SK-N-DZ (cell line): Measurements from ENCODE around the gene UQCC2.

Source experiments
- DNase-seq: peaks from one replicate; pipeline ENCODE4 v3.0.0-alpha.2; 2015; ENCODE audit warnings: low spot score

The UQCC2 gene

DNA sequence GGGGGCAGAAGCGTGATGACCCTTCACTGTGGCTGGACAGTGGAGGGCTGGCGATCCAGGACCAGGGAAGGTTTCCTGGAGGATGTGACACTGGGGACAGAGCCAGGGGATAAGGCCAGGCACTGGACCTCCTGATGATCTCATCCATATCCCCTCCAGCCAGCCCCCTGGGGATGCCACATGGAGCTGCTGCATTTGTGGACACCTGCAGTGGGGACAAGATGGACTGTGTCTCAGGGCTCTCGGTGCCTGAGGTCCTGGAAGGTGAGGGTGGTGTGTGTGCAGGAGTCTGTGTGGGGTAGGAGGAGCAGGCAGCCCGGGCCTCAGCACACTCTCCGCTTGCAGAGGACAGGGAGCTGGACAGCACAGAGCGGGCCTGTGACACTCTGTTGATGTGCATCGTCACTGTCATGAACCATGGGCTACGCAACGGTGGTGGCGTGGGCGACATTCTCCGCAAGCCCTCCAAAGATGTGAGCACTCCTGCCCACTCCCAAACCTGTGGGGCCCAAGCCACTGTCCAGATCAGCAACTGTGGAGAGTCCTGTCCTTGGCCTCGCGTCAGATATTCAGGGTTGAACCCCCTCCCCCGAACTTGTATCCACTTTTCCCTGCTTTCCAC lies 19.9 kb downstream of the UQCC2 start:
- DNase-seq: no peak

DNA sequence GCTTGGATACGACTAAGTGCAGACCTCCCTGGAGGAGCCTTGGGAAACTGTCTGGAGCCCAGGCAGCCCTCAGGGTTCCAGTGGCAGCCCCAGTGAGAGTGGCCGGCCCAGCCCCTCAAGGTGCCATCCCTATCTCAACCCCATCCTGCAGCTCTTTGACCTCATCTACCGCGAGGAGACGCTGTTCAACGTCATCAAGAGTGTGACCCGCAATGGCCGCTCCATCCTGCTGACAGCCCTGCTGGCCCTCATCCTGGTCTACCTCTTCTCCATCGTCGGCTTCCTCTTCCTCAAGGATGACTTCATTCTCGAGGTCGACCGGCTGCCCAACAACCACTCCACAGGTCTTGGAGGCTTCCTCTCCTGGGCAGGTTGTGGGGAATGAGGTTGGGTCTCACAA lies 20.7 kb downstream of the UQCC2 start:
- no peak for DNase-seq

GRCh38 chr6:33689879-33690278 lies 21.6 kb downstream of the UQCC2 start:
- DNase-seq: no peak

GRCh38 chr6:33689148-33689494 lies 22.4 kb downstream of the UQCC2 start:
- DNase-seq: no peak

- DNase-seq: no peak
Observed at GRCh38 chr6:33688451-33689147, 22.9 kb downstream of the UQCC2 start.

DNA sequence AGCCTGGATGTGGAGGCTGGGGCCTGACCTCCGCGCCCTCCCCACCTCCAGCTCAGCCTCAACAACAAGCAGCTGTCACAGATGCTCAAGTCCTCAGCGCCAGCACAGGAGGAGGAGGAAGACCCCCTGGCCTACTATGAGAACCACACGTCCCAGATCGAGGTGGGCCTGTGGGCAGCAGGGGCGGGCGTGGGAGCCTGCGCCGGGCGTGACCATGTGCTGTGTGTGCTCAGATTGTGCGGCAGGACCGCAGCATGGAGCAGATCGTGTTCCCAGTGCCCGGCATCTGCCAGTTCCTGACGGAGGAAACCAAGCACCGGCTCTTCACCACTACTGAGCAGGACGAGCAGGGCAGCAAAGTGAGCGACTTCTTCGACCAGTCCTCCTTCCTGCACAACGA lies 23.5 kb downstream of the UQCC2 start:
- DNase-seq: no peak

- no peak for DNase-seq
Observed at GRCh38 chr6:33686981-33687975, 24.2 kb downstream of the UQCC2 start.

- no peak for DNase-seq
Observed at GRCh38 chr6:33686225-33686924, 25.1 kb downstream of the UQCC2 start.

DNA sequence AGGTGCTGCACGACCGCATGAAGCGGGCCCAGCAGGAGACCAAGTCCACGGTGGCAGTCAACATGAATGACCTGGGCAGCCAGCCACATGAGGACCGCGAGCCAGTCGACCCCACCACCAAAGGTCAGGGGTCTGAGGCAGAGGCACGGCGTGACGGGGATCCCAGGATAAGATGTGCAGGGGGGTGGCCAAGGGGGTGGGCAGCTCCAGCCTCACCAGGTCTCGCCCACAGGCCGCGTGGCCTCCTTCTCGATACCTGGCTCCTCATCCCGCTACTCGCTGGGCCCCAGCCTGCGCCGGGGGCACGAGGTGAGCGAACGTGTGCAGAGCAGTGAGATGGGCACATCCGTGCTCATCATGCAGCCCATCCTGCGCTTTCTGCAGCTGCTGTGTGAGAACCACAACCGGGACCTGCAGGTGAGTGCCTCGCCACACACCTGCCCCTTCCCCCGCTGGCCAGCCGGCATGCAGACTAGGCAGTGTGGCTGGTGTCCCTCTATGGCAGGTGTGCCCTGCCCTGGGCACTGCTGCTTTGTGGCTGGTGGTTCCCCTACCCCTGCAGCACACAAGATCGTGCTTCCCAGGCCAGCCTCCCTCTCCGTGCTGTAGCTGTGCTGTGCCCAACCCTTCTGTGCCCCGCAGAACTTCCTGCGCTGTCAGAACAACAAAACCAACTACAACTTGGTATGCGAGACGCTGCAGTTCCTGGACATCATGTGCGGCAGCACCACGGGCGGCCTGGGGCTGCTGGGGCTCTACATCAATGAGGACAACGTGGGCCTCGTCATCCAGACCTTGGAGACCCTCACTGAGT lies 25.9 kb downstream of the UQCC2 start:
- DNase-seq: no peak

GRCh38 chr6:33684983-33685382 lies 26.5 kb downstream of the UQCC2 start:
- no peak for DNase-seq

DNA sequence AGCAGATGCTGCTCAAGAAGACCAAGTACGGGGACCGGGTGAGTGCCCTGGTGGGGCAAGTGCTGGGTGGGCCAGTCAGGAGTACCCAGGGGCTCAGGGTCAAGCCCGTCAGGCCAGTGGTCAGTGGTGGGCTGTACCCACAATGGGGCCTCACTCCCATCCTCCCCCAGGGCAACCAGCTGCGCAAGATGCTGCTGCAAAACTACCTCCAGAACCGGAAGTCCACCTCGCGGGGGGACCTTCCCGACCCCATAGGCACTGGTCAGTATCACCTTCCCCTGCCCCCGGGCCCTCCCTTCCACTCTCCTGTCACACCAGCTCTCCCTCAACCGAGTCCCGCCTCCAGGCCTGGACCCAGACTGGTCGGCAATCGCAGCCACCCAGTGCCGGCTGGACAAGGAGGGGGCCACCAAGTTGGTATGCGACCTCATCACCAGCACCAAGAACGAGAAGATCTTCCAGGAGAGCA lies 27.0 kb downstream of the UQCC2 start:
- DNase-seq: no peak

GRCh38 chr6:33683576-33684427 lies 27.7 kb downstream of the UQCC2 start:
- no peak for DNase-seq

DNA sequence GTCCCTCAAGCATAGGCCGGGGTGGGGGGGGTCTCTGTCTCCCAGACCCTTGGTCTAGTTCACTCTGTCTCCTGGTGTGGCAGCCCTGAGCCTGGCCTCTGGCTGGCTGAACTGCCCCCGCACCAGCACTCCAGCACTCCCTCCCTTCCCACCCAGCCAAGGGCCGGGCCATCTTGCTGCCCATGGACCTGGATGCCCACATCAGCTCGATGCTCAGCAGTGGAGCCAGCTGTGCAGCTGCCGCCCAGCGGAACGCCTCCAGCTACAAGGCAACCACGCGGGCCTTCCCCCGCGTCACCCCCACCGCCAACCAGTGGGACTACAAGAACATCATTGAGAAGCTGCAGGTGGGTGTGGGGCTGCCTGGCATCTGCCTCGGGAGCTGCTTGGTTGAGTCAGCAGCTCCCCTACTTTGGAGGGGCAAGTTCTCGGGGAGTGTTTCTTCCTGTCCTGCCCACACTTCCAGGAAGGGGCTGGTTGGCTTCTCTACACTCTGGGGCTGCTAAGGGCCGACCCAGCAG lies 28.4 kb downstream of the UQCC2 start:
- no peak for DNase-seq

GRCh38 chr6:33682341-33682740 lies 29.2 kb downstream of the UQCC2 start:
- no peak for DNase-seq

DNA sequence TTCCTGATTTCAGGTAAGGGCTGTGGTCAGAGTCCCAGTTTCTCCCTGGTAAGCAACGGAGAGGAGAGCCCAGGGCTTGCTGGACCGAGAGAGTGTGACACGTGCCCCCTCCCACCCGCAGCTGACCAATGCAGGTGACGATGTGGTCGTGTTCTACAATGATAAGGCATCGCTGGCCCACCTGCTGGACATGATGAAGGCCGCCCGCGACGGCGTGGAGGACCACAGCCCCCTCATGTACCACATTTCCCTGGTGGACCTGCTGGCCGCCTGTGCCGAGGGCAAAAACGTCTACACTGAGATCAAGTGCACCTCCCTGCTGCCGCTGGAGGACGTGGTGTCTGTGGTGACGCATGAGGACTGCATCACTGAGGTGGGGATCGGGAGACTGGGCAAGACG lies 31.7 kb downstream of the UQCC2 start:
- DNase-seq: no peak

- DNase-seq: no peak
Observed at GRCh38 chr6:33678932-33679490, 32.5 kb downstream of the UQCC2 start.

DNA sequence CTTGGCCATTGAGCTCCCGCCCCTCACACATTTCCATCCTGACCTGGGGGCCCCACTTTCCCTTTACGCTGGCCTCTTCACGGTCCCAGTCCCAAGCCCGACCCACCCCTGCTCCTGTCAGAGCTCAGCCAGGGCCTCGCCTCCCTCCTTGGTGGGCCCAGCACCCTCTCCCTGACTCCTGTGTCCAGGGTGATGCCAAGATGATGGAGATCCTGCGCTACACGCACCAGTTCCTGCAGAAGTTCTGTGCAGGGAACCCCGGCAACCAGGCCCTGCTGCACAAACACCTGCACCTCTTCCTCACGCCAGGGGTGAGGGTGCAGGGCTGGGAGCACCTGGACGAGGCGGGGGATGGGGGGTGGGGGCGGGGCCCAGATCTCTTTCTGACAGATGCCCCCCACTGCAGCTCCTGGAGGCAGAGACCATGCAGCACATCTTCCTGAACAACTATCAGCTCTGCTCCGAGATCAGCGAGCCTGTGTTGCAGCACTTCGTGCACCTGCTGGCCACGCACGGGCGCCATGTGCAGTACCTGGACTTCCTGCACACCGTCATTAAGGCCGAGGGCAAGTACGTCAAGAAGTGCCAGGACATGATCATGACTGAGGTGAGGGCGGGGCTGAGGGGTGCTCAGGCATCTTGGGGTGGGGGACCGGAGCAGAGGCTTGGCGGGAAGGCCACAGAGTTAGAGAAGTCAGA lies 33.1 kb downstream of the UQCC2 start:
- no peak for DNase-seq

DNA sequence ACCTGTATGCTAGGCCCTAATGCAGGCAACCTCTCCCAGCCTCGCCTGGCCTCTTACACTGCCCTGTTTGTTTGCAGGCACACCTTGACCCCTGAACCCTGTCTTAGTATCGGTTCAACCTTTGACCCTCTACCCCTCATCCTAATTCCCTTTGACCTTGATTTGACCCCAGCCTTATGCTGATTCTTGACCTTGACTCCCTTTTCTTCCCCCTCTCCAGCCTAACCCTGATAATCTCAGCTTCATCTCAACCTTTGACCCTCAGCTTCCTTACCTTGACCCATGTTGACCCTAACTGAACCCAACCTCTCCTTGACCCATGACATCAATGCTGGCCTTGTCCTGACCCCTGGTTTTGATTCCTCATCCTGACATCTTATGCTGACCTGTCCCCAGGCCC lies 33.8 kb downstream of the UQCC2 start:
- DNase-seq: no peak
